DMS 273 treated with DMSO at 0.1 percent for 48 hours (cell line): ENCODE measurements around the gene AAGAB.

ENCODE experiments used
- DNase-seq: peaks from one replicate; lab custom pipeline; 2025; lab: John Stamatoyannopoulos, UW

The AAGAB gene

DNA sequence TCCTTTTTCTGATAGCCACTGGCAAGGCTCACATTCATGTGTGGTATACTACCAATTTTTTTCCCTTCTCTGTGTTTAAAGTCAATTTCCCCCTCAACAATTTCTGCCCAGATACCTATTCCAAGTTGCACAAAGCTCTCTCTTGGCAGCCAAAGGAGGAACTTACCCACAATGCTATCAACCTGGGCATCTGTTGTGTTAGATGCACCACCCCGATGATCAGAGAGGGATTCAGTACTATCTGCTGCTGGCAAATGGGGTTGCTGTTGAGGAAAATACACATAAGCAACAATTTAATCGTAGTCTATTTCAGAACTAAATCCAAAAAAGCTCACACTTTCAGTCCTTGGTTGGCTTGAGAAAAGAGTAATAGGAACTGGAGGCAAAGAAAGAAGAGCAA, 46.1 kb downstream of the AAGAB start:
- DNase-seq, result no peak

DNA sequence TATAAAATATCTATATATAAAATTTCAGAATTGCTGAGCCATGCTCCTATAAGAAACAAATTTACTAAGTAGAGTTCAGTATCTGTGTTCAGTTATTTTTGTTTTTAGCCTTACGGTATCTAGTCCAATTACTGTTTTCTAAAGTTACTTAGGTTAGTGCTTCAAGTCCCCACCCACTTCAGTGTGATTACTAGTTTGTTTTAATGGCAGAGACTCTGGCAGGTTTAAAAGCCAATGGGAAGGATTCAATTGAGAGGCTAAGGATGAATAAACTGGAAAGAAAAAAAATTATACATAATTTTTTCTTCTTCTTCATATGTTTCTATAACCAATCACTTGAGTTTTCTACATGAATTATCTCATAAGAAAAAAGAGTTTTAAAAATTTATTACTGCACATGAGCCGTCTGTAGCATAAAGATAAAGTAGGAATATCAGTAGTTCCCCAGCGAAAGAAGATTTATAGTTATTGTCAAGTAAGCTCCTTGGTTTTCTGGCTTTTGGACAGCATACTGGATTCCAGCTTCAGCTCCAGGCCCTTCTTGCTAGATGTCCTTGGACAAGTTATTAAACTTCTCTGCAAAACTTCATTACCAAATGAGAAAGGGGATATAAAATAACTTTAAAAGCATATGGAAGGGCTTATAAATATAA, 46.8 kb downstream of the AAGAB start:
- no peak for DNase-seq

DNA sequence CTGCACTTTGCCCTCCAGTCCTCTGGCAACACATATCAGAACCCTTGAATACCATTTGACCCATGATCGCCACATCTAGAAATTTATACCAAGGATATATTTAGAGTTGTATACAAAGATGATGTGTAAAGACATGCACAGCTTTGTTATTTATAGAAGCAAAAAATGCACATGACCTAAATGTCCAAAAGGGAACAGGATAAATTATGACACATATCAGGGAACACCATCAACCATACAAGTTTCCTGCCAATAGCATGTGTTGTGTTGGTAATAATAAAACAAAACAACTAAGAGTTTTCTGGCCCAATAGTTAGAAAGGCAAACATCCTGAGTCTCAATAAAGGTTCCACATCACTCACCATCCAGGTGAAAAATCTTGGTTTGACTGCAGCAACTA, 51.5 kb downstream of the AAGAB start:
- no peak for DNase-seq

DNA sequence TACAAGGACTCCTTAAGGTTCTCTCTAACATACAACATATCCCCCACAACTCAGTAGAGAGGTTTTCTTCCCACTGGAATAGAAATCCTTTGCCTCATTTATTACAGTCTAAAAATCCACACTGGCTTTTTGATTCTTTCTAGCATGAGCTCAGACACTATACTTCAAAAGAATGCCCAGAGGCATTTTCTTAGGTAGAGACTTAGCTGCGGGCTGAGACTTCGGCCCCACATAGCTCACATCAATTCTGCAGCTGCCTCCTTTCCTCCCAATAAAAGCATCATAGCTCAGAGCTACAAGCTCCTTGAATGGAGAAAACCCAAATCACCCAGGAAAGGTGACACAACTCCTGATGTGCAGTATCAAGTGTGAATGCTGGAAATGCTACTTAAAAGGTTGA, 52.4 kb downstream of the AAGAB start:
- no peak for DNase-seq

DNA sequence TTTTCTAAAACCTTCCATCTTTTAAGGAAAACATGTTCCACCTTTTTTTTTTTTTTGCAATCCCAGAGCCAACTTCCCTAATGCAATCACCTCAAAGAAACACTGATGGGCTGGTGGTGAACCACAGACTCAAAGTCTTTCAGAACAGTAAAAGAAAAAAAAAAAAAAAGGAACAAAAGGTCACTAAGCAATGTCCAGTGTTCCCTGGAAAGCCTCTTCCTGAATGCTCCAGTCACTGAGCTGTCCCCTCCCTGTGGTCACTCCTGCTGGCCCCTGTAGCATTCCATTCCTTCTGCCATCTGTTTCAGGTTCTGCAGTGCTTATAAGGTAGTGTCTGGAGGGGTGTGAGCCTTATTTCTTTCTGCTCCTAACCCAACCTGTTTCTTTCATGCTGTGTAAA, 53.3 kb downstream of the AAGAB start:
- no peak for DNase-seq

DNA sequence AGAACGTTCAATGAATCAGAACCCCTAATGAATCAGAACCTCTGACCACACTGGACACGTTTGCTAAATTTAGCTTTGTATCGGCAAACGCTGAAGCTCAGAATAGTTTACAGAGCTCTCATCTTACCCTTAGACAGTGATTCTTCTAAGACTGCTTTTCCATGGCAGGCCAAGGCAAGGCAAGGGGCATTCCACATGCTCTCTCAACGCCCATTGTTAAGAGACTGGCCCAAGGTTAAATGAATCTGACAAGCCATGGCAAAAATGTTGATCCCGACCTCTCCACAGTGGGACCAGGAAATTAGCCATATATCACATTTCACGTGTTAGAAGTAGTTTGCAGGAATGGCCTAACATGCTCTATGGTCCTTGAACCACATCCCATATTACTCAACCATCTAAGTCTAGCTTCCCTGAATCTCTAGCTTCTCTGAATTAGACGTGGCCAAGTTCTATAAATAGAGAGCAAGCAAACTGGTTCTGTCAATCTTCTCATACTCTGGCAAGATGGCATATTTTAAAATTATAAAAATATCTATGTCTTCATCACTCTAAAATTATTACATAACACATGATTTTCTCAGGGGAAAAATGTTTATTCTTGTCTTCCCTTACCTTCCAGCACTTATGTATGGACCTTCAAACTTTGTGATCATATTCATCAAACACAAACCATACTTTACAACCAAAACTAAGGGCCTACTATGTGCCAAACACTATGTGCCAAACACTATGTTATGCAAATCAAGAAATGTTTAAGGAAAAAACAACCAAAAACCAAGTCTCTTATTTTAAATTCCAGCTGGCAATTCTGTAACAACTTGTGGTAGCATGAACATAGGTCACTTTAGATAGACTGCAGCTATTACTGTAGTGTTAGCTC, 54.3 kb downstream of the AAGAB start:
- DNase-seq, result no peak

DNA sequence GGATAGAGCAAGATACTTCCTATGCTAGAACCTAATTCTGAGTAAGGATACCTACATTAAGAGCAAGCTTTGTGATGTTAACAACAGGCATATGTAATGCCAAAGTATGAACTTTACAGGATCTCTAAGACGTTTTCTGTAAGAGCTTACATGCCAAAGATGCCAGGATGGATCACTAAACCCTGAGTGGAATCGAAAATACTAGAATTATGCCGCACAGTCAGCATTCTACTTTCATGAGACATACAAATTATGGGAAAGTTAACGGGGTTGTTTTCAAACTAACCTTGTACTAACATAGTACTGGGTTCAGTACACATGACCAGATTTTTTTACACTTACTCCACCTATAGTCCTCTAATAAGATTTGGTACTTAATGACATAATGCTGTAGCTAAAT, 55.1 kb downstream of the AAGAB start:
- DNase-seq, result no peak

DNA sequence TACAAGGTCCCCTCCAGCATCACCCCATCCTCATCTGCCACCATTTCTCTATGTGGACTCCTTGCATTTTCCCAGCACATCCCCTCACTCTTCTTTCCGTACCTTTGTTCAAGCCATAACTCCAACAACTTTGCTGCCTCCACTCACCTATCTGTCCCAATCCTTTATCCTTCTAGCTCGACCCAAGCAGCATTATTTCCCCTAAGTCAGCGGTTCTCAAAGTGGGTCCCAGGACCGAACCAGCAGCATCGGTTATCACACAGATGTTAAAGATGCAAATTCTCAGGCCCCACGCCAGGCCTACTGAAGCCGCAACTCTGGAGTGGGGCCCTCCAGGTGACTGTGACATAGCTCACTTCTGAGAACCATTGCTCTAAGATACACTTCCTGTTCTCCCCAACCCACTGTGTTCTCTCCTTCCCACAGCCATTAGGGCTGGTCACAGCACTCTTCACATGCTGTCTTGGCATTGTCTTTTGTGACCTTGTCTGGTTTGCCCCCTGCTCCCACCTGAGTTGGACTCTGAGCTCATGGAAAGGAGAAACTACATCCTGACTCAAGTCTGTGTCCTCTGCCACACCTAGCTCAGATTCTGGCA, 56.2 kb downstream of the AAGAB start:
- no peak for DNase-seq

DNA sequence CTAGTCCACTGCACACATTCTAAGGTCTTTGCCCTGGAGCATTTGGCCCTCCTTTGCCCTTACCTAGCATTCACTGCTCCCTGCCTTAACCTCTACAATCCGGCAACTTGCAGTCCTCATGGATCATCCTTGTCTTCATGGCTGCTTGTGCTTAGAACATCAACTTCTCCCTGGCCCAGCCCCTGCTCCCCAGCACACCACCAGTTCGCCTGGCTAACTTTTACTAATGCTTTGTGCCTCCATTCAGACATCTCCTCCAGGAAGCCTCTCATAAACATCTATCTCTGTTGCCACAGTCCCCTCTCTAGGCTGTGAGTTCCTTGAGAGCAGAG, 57.1 kb downstream of the AAGAB start:
- no peak for DNase-seq

DNA sequence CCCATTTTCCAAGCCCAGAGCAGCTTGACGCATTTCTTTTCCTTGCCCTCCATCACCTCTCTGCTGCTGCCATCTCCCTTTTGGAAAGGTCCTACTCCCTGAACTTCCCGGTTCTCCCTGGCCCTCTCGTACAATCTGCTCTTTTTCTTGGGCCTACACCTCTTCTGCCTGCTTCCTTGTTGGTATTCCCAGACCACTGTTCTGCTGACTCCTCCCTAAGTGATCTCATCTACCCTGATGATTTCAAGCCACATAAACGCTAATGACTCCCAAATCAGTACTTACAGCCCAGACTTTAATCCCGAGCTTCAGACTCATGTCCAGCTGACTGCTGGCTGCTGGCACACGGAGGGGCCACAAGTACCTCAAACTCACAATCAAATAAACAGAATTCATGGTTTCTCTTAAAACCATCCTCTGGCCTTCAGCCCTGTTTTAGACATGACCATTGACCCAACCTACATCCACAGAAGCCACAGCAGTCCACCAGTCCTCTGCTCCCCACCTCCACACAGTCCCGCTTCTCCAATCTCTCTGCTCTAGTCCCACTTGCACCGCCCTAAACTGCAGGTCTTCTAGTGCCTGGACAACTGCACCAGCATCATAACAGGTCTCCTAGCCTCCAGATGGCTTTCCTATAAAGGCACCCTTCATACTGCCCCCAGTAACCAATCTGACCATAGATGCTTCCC, 57.6 kb downstream of the AAGAB start:
- DNase-seq, result no peak

DNA sequence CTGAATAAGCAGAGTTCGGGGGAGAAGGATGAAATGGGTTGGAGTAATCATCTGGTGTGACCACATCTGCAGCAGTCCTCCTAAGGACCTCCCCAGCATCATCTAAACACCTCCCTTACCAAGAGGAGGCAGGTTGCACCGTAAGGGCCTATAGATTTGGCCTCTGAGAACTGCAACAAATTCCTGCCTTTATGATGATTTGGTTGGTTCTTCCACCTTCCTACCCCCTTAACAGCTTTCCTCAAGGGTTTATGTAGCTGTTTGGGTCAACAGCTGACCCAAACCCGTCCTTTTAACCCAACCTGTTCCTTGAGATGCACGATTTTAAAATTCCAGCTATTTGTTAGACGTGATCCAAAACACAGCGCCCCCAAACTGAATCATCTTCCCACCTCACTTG, 58.2 kb downstream of the AAGAB start:
- no peak for DNase-seq

DNA sequence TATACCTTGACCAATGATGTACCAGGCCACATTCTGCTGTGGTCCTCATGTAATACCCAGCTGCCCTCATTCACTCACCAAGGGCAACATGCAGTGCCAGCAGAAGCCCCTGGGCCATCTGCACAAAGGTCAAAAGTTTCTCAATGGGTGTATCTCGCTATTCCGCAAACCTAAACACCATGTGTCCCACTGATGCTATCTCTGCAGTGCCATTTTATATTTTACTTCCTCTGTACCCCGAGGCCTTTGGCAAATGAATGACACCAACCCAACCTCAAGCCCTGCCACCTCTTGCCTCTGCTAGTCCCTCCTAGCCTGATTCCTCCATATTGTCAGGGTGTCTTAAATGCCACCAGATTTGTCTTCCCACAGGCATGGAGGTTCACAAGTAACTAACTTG, 59.2 kb downstream of the AAGAB start:
- DNase-seq, result no peak

DNA sequence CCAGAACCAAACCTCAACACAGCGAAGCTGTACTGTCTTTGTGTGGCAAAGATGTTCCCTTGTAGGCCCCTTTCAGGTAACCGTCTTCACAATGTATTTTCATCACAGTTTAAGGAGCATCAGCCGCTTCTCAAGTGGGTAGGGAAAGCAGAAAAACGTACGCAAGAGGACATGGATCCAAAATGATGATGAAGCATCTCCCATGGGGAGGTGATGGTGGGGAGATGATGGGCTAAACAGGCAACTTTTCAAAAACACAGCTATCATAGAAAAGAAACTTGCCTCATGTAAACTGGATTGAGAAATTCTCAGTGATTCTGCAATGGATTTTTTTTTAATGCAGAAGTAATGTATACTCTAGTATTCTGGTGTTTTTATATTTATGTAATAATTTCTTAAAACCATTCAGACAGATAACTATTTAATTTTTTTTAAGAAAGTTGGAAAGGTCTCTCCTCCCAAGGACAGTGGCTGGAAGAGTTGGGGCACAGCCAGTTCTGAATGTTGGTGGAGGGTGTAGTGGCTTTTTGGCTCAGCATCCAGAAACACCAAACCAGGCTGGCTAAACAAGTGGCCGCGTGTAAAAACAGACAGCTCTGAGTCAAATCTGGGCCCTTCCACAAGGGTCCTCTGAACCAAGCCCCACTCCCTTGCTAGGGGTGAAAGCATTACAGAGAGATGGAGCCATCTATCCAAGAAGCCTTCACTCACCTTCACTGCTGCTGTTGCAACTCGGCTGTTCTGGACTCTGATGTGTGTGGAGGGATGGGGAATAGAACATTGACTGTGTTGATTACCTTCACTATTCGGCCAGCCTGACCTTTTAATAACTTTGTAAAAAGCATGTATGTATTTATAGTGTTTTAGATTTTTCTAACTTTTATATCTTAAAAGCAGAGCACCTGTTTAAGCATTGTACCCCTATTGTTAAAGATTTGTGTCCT, 60.0 kb downstream of the AAGAB start:
- DNase-seq, result no peak

DNA sequence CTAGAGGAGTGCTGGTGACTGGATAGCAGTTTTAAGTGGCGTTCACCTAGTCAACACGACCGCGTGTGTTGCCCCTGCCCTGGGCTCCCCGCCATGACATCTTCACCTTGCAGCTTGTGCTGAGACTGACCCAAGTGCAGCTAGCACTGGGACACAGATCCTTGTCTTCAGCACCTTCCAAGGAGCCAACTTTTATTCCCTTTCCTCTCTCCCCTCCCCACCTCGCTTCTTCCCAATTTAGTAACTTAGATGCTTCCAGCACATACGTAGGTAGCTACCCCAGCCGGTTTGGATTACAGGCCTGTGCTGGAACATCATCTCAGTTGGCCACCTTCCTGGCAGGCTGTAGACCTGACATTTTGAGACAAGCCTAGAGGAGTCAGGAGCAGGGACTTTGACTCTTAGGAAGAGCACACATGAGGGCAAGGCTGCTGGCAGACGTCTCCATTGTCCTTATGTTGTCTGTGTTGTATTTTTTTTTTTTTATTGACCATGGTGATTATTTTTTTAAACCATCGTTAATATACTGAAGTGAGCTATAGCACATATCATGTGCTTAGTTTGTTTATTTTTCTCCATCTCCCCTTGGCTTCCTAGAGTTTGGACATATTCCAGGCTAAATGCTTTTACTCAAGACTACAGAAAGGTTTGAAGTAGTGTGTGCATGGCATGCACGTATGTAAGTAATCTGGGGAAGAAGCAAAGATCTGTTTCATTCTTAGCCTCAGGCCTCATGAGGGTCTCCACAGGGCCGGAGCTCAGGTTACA, 61.1 kb downstream of the AAGAB start:
- DNase-seq, result no peak

DNA sequence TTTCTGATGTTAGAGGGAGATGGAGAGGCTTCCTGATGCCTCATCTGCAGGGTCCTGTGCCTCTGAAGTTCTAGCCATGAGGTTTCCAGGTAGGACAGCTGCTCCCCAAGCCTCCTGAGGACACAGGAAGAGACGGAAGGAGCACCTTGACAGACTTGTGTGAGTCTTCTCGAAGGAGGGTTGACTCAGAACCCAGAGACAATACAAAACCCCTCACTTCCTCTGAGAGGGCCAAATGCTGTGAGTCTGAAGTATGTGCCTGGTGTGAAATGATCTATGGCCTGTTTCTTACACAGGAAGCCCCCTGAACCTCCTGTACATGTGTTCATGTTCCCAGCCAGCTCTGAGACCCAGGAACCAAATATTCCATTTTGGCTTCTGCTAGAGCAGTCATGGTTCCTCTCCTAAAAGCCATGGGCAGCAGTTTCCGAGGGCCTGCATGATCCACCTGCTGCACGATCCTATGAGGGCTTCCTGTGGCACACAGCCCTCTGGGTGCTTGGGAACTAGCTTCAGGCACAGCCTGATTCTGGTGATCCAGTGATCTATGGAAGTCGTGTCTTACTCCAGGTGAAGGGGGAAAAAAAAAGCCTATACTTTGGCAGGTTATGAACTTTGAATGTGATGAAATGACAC, 62.2 kb downstream of the AAGAB start:
- DNase-seq, result no peak

DNA sequence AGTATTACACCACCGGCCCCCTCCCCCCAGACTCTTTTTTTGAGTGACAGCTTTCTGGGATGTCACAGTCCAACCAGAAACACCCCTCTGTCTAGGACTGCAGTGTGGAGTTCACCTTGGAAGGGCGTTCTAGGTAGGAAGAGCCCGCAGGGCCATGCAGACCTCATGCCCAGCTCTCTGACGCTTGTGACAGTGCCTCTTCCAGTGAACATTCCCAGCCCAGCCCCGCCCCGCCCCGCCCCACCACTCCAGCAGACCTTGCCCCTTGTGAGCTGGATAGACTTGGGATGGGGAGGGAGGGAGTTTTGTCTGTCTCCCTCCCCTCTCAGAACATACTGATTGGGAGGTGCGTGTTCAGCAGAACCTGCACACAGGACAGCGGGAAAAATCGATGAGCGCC, 63.6 kb downstream of the AAGAB start:
- DNase-seq, result no peak

DNA sequence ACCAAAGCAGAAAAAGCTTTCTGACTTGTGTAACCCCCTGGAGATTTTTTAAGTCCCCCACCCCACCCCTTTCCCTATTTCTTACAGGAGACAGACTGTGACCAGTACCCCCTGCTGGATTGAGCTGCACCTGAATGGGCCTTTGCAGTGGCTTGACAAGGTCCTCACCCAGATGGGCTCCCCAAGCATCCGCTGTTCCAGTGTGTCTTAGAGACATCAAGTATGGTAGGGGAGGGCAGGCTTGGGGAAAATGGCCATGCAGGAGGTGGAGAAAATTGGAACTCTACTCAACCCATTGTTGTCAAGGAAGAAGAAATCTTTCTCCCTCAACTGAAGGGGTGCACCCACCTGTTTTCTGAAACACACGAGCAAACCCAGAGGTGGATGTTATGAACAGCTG, 64.1 kb downstream of the AAGAB start:
- no peak for DNase-seq

DNA sequence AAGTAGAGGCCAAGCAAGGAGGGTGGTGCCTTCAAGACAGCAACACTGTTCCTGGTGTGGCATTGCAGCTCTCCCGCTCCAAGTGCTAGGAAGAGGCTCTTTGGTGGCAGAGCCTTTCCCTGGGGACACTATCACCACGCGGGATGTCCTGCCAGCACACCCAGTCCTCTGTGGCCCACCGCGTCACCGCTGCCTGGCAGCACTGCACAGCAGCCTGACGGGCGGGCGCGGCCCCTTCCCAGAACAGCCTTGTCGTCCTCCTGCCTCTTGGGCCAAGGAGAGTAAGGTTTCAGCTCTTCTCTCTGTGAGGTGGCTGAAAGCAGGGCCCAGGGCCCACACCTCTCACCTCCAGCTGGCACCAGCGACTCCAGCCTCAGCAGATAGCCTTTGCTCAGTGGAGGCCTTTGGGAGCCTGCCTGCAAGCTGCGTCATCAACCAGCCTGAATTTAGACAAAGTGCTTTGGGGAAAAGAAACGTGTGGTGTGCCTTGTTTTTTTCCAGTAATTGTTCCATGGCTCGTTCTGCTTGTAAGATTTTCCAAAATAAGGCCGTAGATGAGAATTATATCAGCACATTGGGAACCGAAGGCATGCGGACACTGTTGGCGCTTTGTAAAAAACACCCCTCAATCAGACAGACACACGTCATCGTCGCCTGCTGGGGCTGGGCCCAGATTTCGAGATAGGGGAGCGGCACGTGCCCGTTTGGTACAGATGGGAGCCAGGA, 65.0 kb downstream of the AAGAB start:
- no peak for DNase-seq

DNA sequence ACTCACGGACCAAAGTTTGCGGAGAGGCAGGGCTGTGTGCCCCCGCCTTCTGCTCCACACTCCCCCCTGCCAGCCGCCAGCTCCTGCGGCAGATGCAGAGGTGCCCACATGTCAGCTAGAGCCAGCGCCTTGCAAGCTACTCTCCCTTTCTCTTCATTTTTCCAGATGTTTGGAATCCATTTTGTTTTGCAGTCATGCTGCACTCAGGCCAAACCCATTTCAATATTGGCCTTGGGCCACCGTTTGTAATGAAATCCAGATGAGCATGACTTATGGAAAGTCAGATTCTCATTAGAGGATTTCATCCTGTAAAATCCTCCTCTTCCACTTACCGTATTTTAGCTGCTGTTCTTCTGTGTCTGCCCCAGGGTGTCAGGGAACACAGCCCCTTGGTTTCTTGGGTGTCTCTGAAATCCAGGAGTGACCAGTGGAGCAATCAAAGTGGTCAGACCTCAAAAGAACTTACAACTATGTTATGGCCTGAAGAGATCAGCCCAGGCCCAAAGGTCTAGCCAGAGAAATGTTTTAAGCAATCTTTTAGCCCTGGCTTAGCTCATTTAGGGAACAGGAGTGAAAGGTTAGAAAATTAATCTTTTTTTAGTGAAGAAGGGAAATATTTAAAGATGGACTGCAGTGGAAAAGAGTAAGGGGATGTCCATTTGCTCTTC, 65.8 kb downstream of the AAGAB start:
- DNase-seq, result no peak
